HG02981 (cell line): ENCODE data around the gene FAM9A.
A peak's percentile ranks its signal among the peaks of the same experiment; 100 is the strongest.
"Not testable (repeated sequence)": the region's sequence is repeated elsewhere in the genome, so short reads cannot be mapped to it uniquely, and the experiment has no call there.

Experiments
- ATAC-seq: cut with Tn5 transposase; IDR thresholded peaks from one replicate; pipeline ENCODE4 v1.9.1; 2021; ENCODE audit warnings: mild to moderate bottlenecking, moderate library complexity; ENCODE audit not compliant: unreplicated experiment

The FAM9A gene

DNA sequence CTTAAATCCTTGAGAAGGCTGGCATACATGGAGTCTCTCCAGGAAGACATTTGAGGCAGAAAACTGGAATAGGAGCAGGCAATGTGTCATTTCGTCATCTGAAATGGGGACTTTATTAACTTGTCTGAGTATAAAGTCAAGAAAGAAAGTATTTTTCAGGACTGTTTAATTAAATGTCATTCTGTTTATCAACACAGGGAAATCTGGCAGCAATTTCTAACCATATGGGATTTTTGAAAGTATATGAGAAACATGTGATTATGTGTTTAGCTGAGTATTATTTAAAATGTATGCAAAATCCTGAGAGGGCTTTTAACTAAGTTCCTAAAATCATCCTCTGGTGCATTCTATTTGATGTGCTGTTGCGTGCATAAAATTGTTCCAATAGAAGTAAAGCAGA lies 3.9 kb upstream of the FAM9A start:
- ATAC-seq: no peak

DNA sequence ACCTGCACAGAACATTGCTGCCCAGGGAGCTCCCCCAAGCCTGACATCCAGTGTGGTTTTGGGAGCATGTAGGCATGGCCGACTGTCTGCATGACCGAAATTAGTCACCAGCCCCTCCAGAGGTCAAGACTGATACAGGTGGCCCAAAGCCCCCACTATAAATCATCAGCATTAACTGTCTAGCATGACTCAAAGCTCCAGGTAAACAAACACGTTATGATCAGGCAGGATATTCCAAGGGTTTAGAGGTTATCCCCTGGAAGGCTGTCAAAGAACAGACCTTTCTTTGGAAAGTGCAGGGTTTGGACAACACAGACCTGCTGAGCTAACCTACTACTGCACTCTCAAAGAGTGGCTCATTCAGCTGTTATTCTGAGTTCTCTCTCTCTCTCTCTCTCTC lies 2.1 kb upstream of the FAM9A start:
- no peak for ATAC-seq

DNA sequence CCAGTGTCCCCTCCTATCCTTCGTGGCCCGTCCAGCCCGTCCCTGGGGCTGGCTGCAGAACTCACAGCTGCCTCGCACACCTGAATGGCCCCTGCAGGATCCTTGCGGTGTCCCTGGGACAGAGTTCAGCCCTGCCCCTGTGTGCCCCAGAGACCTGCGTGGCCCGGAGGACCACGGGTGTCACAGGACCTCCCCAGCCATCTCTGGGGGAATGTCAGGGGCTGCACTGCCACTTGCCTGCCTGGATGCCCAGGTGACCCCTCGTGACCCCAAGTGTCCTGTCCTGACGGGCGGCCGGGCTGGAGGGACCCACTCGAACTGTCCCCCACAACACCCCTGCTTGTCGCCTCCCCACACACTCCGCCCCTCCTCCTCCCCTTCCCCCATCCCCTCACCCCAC lies 832 bp downstream of the FAM9A start:
- not testable (repeated sequence) for ATAC-seq

DNA sequence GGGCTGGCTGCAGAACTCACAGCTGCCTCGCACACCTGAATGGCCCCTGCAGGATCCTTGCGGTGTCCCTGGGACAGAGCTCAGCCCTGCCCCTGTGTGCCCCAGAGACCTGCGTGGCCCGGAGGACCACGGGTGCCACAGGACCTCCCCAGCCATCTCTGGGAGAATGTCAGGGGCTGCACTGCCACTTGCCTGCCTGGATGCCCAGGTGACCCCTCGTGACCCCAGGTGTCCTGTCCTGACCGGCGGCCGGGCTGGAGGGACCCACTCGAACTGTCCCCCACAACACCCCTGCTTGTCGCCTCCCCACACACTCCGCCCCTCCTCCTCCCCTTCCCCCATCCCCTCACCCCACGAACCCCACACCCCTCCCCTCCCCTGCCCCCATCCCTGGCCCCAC lies 1.9 kb downstream of the FAM9A start:
- not testable (repeated sequence) for ATAC-seq

DNA sequence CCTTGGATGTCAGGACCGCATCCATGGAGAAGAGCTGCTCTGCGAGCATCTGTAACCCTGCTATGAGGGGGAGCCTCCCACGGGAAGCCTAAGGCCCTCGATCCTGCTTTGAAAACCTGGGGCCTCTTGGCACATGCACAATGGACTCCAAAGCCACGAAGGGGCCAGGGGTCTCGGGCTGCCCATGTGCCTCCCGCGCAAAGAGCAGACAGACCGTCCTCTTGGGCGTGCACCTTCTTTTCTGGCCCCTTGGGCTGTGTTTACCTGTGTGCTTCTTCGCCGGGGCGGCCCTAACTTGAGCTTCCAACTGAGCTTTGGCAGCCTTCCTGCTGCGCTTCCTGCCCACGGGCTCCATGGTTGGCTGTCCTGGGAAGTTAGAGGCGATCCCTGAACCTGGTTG lies 2.5 kb downstream of the FAM9A start:
- not testable (repeated sequence) for ATAC-seq

DNA sequence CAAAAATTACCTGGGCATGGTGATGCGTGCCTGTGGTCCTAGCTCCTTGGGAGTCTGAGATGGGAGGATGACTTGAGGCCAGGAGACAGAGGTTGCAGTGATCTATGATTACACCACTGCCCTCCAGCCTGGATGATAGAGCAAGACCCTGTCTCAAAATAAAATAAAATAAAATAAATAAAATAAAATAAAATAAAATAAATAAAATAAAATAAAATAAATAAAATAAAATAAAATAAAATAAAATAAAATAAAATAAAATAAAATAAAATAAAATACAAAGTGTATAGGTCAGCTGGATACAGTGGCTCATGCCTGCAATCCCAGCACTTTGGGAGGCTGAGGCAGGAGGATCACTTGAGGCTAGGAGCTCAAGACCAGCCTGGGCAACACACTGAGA lies 14.1 kb downstream of the FAM9A start:
- not testable (repeated sequence) for ATAC-seq

DNA sequence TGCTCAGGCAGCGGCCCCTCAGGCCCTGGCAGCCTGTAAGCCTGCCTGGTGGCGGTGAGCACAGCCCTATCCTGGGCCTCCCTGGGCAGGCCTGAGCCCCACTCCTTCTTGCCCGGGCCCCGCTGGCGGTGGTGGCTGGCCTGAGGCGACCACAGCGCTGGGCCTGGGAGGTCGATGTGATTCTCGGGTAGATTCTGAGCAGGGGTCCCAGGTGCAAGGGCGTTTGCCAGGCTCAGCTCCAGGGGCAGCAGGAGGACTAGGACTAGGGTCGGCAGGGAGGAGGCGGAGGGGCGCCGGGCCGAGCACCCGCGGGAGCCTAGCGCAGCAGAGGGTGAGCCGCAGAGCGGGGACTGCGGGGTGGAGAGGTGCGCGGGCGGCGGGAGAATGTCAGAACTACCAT lies 17.0 kb downstream of the FAM9A start:
- ATAC-seq: no peak

DNA sequence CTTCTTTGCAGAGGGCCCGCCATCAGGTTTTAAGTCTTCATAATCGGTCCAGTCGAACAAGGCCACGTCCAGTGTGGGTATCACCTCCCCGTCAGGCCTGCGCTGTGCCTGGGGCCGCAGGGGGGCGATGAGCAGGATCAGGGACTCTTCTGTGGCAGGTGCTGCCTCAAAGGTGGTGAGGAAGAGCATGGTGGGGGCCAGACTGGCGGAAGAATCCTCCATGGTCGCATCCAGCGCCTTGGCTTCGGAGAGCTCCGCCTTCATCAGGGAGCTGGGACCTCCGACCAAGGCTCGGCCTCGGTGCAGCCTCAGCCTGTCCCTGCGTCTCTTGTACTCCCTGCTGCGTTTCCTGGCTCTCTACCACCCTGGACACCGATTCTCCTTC lies 17.5 kb downstream of the FAM9A start:
- ATAC-seq: no peak

DNA sequence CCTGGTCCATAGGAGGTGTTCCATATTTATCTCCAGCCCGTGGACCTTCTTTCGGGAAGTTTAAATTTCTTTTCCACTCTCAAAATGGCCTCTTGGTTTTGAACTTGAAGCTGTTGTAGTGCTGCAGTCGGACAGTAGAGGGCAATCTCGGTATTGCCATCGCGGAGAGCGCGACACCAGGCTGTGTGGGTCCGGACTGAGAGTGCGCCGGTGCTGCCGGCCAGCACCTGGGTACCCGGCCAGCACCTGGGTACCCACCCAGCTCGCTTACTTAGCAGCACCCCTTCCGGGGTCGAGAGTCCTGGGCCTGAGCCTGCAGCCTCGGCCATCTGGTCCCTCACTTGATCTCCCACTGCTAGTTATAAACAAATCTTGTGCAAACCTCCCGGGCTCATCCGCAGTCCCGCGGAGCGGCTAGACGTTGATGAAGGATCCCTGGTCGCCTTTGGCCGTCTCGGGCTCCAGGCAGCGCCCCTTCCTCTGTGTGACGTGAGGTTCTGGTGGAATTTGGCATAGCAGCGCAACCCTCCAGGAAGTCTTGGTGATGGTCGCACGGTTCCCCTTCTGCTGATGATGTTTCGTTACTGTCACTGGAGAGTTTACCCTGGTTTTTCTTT lies 18.0 kb downstream of the FAM9A start:
- ATAC-seq: no peak

DNA sequence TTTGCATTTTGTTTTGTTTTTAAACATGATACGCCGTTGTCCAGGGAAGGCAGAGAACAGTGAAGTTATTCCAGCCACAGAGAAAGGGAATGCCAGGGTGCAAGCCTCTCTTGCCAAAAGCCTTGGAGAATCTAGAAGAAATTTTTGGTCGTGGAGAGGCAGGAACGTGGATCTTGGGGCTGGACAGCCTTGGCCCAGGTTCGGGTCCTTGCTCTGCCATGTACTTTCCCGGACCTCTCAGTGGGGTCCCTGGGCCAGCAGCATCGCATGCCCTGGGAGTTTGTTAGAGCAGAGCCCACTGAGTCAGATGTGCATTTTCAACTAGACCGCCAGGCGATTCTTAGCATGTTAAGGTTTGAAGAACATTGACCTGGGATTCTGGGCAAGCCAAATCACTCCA lies 18.6 kb downstream of the FAM9A start:
- ATAC-seq: no peak

DNA sequence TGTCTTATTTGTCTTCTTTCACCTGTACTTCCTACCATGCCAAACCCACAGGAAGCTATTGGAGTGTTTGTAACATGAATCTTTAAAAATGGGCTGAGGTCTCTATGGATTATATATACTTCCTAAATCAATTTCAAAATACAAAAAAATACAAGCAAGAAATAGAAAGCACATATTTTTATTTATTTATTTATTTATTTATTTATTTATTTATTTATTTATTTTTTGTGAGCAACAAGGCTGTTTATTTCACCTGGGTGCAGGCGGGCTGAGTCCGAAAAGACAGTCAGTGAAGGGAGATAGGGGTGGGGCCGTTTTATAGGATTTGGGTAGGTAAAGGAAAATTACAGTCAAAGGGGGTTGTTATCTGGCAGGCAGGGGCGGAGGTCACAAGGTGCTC lies 19.3 kb downstream of the FAM9A start:
- not testable (repeated sequence) for ATAC-seq

DNA sequence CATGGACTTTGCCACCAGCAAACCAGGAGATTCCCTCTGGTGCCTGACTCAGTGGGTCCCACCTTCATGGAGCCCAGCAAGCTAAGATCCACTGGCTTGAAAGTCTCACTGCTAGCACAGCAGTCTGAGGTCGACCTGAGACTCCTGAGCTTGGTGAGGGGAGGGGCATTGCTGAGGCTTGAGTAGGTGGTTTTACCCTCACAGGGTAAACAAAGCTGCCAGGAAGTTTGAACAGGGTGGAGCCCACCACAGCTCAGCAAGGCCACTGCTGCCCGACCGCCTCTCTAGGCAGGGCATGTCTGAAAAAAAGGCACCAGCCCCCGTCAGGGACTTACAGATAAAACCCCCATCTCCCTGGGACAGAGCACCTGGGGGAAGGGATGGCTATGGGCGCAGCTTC lies 28.1 kb downstream of the FAM9A start:
- ATAC-seq: no peak

DNA sequence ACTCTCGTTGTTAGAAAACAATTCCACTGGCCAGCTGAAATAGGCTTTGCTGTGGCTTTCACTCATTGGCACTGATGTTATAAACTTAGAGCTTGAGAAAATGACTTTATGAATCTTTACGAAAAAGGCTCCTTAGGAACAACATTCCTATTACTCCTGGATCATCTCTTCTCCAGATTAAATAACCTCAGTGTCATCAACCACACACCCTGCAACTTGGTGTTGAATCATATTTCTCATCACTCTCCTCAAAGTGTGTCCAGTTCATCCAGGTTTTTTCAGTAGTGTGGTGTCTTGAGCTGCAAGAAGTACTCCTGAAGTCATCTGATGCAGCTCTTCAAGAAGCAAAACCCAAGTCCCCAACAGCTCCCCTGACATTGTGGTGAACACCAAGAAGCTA lies 41.2 kb downstream of the FAM9A start:
- no peak for ATAC-seq

DNA sequence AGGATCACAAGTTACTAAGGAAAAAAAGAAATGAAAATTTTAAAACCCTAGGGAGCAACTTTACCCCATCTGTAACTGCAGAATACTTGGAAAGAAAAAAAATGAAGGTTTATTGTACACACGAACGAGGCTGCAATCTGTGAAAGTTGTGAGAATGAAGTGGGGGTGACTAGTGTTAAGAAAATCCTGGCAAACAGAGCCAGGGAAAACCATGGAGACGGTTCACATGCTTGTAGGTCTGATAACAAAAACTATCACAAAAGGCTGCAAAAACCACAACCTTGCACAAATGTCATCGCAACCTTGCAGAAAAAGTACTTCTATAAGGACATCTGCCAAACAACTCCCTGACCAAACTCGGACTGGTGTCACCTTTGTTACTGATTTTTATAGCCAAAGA lies 42.5 kb downstream of the FAM9A start:
- ATAC-seq: not testable (repeated sequence)

DNA sequence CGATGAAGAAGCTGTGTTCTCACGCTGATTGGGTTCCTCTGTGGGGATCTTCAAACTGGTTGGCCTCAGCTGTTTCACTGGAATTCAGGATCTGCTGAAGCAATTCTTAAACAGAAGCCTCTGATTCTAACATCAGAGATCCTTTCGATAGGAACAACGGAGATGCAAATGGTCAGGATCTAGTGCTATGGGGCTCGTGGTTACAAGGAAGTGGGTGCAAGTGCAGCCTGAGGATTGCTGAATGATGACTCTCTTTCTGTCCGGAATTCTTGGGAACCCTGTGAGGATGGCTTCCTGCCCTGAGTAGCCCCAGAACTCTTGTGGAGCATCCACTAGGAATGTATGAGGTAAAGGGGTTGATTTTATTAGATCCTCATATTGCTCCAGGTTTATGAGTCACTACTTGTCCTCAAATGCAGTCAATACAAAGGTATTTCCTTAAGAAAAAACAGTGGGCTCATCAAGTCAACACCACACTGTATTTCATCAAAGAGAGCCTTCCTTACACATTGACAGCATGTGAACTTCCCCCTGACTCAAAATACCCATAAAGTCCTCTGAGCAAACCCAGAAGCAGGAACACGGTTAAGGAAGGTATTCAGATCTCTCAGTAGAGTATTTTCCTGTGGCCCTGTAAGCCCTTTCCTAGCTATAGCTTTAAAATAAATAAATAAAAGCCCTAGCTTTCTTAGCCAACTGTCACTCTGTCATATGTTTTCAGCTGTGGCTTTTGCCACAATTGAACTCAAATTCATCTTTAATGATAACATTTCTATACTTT lies 43.4 kb downstream of the FAM9A start:
- ATAC-seq: not testable (repeated sequence)

DNA sequence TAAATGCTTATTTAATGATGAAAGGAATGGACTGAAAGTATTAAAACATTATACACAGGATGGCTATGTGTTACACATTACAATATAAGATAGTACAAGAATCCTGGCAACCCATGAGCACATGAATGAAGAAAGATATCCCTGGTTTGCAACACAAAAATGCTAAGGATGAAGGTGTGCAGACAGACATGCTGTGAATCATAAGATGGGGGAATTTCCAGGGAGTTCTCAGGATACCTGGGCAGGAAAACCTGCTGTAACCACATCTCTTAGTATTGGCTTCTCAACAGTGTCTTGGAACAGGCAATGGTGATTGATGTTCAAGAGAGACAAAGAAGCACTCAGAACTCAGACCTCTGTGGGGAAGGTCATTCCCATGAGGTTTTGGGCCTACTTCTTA lies 45.4 kb downstream of the FAM9A start:
- ATAC-seq: no peak

DNA sequence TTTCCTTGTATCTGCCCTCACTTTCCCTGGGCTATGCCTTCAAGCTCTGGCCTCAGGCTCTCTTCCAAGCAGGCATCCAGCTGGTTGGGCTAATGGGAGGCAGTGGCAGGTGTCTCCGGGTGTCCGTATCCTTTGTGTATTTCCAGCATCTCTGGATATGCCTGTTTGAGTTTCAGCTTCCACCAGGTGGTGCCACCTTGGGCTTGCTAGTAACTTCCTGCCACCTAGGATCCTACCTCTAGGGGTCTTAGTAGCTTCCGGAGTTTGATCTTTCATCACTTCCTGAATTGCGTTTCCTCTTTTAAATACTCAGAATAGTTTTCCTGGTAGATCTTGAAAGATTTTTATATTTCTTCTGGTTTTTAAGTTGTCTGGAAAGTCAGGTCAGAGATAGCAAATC lies 46.1 kb downstream of the FAM9A start:
- no peak for ATAC-seq

DNA sequence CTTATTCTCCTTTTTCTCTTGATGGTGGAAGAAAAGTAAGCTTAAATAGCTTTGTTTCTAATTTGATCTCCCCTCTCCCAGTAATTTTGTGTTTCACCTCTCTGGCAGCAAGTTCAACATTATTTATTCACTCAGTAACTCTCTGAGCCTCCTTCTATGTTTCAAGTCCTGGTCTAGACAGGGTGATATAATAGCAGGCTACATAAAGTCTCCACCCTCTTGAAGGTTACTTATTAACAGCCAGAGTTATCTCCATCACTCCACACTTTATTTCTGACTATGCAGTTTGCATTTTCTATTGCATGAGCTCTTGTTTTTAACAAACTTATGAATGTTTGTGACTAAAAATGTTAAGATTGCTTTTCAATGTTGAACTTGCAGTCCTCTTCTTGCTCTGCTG lies 51.5 kb downstream of the FAM9A start:
- ATAC-seq: no peak

DNA sequence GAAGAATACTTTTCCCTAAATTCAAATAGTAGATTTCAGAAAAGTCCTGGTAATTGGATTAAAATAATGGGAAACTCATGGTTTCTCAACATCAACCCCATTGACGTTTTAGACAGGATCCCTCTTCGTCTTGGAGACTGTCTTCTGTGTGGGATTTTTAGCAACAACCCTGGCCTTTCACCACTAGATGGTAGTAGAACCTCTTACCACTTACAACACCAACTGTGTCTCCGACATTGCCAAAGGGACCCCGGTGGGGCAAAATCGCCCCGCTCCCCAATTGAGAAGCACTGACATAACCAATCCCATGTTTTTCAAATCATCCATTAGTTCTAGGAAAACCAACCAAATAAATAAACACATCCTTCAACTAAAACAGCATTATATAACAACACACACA lies 52.3 kb downstream of the FAM9A start:
- no peak for ATAC-seq

DNA sequence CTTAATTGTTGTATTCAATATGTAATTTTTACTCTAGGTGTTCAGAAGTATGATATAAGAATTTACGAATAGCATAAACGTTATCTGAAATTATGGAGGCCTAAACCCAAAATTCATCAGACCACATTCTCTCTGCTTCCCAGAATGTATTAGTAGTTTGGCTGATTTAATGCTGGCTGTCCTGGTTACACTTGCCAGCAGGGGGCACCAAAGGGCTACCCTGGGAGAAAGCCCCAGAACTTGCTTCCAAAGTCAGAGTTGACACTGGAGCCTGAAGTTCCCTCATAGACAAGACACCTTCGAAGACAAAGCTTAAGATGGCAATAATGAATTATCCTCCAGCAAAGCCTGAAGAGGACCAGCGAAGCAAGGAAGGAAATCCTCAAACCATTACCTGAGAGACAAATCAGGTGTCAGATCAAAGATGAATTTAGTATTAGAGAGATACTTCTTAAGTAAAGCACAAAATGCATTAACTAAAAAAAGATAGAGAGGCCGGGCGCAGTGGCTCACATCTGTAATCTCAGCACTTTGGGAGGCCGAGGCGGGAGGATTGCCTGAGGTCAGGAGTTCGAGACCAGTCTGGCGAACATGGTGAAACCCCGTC lies 58.0 kb downstream of the FAM9A start:
- ATAC-seq: peak; percentile 48

DNA sequence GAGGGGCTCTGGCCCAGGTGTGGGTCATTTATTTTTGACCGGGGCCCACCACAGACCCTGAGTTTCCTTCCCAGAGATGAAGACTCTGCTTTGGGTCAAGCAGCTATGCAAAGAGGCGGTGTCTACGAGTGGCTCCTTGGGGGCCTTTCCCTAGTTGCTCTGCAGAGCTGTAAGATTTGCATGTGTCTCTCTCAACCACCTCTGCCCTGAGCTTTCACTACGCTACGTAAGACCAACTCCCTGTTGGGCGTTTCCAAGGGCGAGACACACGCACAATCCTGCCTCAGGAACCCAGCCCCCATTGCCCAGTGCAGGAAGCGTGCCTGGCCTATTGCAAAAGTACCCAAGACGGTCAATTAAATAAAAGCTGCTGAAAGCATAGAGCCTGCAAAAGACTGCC lies 59.2 kb downstream of the FAM9A start:
- ATAC-seq: no peak
